IMR-90 (cell line): ENCODE measurements around the gene VOPP1. TPM values are rescaled to one million over a fixed set of nuclear protein-coding genes. Genes with fewer than 3 reads are reported as not detected.

Source experiments
- ATAC-seq: fragments of 200-7000 bp; cut with Tn5 transposase; 2 replicates; pipeline ENCODE4 v1.9.1; 2020; ENCODE audit warnings: low read depth, mild to moderate bottlenecking, moderate library complexity
- BruUV-seq: library from RNA; stranded (reverse); fragments of 400-500 nt; replicated peaks from 2 replicates; lab custom pipeline; 2021; lab: Mats Ljungman, UMichigan
- CTCF ChIA-PET: fragments of 300-600 bp; formaldehyde crosslinking; extraction: SDS; loops from one replicate; lab custom pipeline; 2021; ENCODE audit warnings: antibody characterized with exemption; lab: Yijun Ruan, JAX
- POLR2A ChIA-PET: fragments of 300-600 bp; sonication (Branson Sonifier 250); formaldehyde crosslinking; loops from one replicate; lab custom pipeline; 2022; ENCODE audit warnings: antibody characterized with exemption; ENCODE audit not compliant: unreplicated experiment; lab: Charles Lee
- DNase-seq: peaks from one replicate; pipeline ENCODE4 v3.0.0; 2013
- H2AFZ ChIP-seq: replicated peaks from 2 replicates; pipeline ENCODE3; 2013; ENCODE audit warnings: low read length, mild to moderate bottlenecking; ENCODE audit not compliant: poor library complexity
- H2AK5ac ChIP-seq: 2 replicates; pipeline ENCODE4 v1.6.1; 2013; ENCODE audit warnings: low read depth, low read length, inconsistent platforms
- H2AK9ac ChIP-seq: replicated peaks from 2 replicates; pipeline ENCODE3; 2013; ENCODE audit warnings: mild to moderate bottlenecking, low read depth, low read length, moderate library complexity; ENCODE audit not compliant: poor library complexity
- H2BK120ac ChIP-seq: 2 replicates; pipeline ENCODE4 v1.6.1; 2013; ENCODE audit warnings: low read depth, low read length, inconsistent platforms
- H2BK15ac ChIP-seq: 3 replicates; pipeline ENCODE4 v1.6.1; 2013; ENCODE audit warnings: low read depth, low read length, inconsistent platforms
- H2BK20ac ChIP-seq: 2 replicates; pipeline ENCODE4 v1.6.1; 2013; ENCODE audit warnings: low read depth, mild to moderate bottlenecking, inconsistent platforms, low read length, moderate library complexity
- H2BK5ac ChIP-seq: 2 replicates; pipeline ENCODE4 v1.6.1; 2013; ENCODE audit warnings: mild to moderate bottlenecking, low read depth, low read length, inconsistent platforms; ENCODE audit not compliant: poor library complexity, severe bottlenecking
- H3K14ac ChIP-seq: replicated peaks from 2 replicates; pipeline ENCODE4 v1.6.1; 2013; ENCODE audit warnings: low read depth, low read length, inconsistent platforms
- H3K18ac ChIP-seq: 2 replicates; pipeline ENCODE4 v1.6.1; 2013; ENCODE audit warnings: low read depth, low read length, control low read depth
- H3K23ac ChIP-seq: 2 replicates; pipeline ENCODE4 v1.6.1; 2013; ENCODE audit warnings: low read depth, low read length, inconsistent platforms
- H3K27ac ChIP-seq: 2 replicates; pipeline ENCODE4 v1.5.1; 2013; ENCODE audit warnings: mild to moderate bottlenecking, control low read depth, low read length; ENCODE audit not compliant: insufficient read depth
- H3K27me3 ChIP-seq: 2 replicates; pipeline ENCODE4 v1.6.1; 2013; ENCODE audit warnings: low read length; ENCODE audit not compliant: control insufficient read depth, insufficient read depth
- H3K36me3 ChIP-seq: 2 replicates; pipeline ENCODE4 v1.6.1; 2013; ENCODE audit warnings: low read length, mixed read lengths; ENCODE audit not compliant: control insufficient read depth, insufficient read depth
- H3K4ac ChIP-seq: 2 replicates; pipeline ENCODE4 v1.6.1; 2013; ENCODE audit warnings: low read depth, low read length, inconsistent platforms
- H3K4me1 ChIP-seq: 2 replicates; pipeline ENCODE4 v1.6.1; 2013; ENCODE audit warnings: low read length, mixed read lengths; ENCODE audit not compliant: control insufficient read depth, insufficient read depth
- H3K4me2 ChIP-seq: 2 replicates; pipeline ENCODE4 v1.6.1; 2013; ENCODE audit warnings: low read depth, mild to moderate bottlenecking, control low read depth, low read length, moderate library complexity
- H3K4me3 ChIP-seq: 2 replicates; pipeline ENCODE4 v1.5.1; 2013; ENCODE audit warnings: low read depth, mild to moderate bottlenecking, control low read depth, low read length, moderate library complexity; ENCODE audit not compliant: insufficient read depth
- H3K56ac ChIP-seq: 2 replicates; pipeline ENCODE4 v1.6.1; 2013; ENCODE audit warnings: low read length, inconsistent platforms; ENCODE audit not compliant: insufficient read depth; ENCODE audit errors: extremely low read depth
- H3K79me1 ChIP-seq, 2 experiments: 2 replicates each; pipeline ENCODE4 v1.6.1; 2013; ENCODE audit warnings: low read length in 2 of 2, inconsistent platforms in 1 of 2, low read depth in 1 of 2
- H3K9ac ChIP-seq: 2 replicates; pipeline ENCODE4 v1.6.1; 2013; ENCODE audit warnings: low read depth, low read length, control low read depth
- H3K9me1 ChIP-seq: 2 replicates; pipeline ENCODE4 v1.6.1; 2013; ENCODE audit warnings: low read length, inconsistent platforms; ENCODE audit not compliant: insufficient read depth
- H3K9me3 ChIP-seq: 2 replicates; pipeline ENCODE4 v1.6.1; 2013; ENCODE audit warnings: low read length; ENCODE audit not compliant: control insufficient read depth, insufficient read depth
- H4K20me1 ChIP-seq: 2 replicates; pipeline ENCODE4 v1.6.1; 2013; ENCODE audit warnings: low read length, inconsistent platforms; ENCODE audit not compliant: insufficient read depth
- H4K5ac ChIP-seq: 2 replicates; pipeline ENCODE4 v1.6.1; 2013; ENCODE audit warnings: mild to moderate bottlenecking, low read depth, low read length, control low read depth
- H4K8ac ChIP-seq, 2 experiments: 2 replicates each; pipeline ENCODE4 v1.6.1; 2013; ENCODE audit warnings: low read depth in 2 of 2, low read length in 2 of 2, control low read depth in 1 of 2, inconsistent platforms in 1 of 2
- H4K91ac ChIP-seq: 2 replicates; pipeline ENCODE4 v1.6.1; 2013; ENCODE audit warnings: low read depth, low read length, inconsistent platforms; ENCODE audit not compliant: insufficient read depth
- FOS ChIP-seq: fragments of 150-350 bp; IDR thresholded peaks from 2 replicates; pipeline ENCODE4 v1.6.1; 2016; ENCODE audit warnings: low read depth, low read length
- MAZ ChIP-seq: IDR thresholded peaks from 2 replicates; pipeline ENCODE4 v1.6.1; 2012; ENCODE audit warnings: low read depth, mild to moderate bottlenecking, low read length, improper control_type of control experiment, moderate library complexity, borderline replicate concordance
- MXI1 ChIP-seq: IDR thresholded peaks from 2 replicates; pipeline ENCODE4 v1.6.1; 2012; ENCODE audit warnings: low read depth, mild to moderate bottlenecking, low read length, moderate library complexity, borderline replicate concordance
- RCOR1 ChIP-seq: IDR thresholded peaks from 2 replicates; pipeline ENCODE4 v1.6.1; 2012; ENCODE audit warnings: mild to moderate bottlenecking, low read length, improper control_type of control experiment; ENCODE audit not compliant: insufficient replicate concordance
- USF2 ChIP-seq: fragments of 150-350 bp; IDR thresholded peaks from 2 replicates; pipeline ENCODE4 v1.6.1; 2017; ENCODE audit warnings: mild to moderate bottlenecking, antibody characterized with exemption, low read length, low read depth
- WGBS, 2 experiments: methylation state at CpG; one replicate each; pipeline versions ENCODE4 v1.1.5 to v1.1.7; 2013; ENCODE audit warnings: missing lambda C conversion rate in 2 of 2; ENCODE audit not compliant: insufficient read length in 1 of 2; ENCODE audit errors: extremely low coverage in 2 of 2; 5-methylcytosine and 5-hydroxymethylcytosine counted together
- dilution Hi-C: fragments of 300-500 bp; cut with HindIII; formaldehyde crosslinking; loops from one replicate; pipeline ENCODE4 v1.14.3; 2018; ENCODE audit warnings: low sequenced_read_pairs; ENCODE audit not compliant: unreplicated experiment
- in situ Hi-C: fragments of 300-500 bp; cut with MboI; formaldehyde crosslinking; loops from 3 replicates; pipeline ENCODE4 v1.14.3; 2019; ENCODE audit warnings: low sequenced_read_pairs, inconsistent platforms, mixed read lengths
- intact Hi-C: fragments of 100-400 bp; cut with micrococcal nuclease; formaldehyde crosslinking; loops from 2 replicates; pipeline ENCODE4 v1.10.0; 2022
- polyA plus RNA-seq, 3 experiments: library from polyadenylated mRNA; depleted of rRNA; stranded (reverse); fragments of >200 nt; gene quantifications; 2 replicates each; pipeline ENCODE4 v1.2.3, GENCODE V29; 2012; ENCODE audit warnings: low replicate concordance in 1 of 3
- total RNA-seq: library from RNA; depleted of rRNA; stranded (reverse); fragments of >200 nt; gene quantifications from 2 replicates; pipeline ENCODE4 v1.2.3, GENCODE V29; 2012
- TF ChIP-seq, protein P1 (sequence below): conservative IDR thresholded peaks from 2 replicates; pipeline ENCODE4 v1.5.1; 2012; ENCODE audit warnings: mild to moderate bottlenecking, low read depth, low read length, improper control_type of control experiment

The VOPP1 gene
- total and polyA plus RNA-seq, 2 of the 4 experiments (the other 2 are of a cell fraction) = 60.2 to 94.5 TPM

- Histone ChIP-seq H4K20me1 (peaks cover 24% of the 10 kb centered on the region), H2AK9ac (no peak overlapping the region), H3K27ac (no peak overlapping the region), H3K9me1 (peaks cover 10% of the 10 kb centered on the region; the same call in 1 of the 2 replicates), H3K18ac (no peak overlapping the region), H2AFZ (peak overlapping the region; percentile 24), H3K9me3 (no peaks in the 10 kb centered on the region), H3K4ac (no peak overlapping the region), H4K8ac (no peak overlapping the region), H3K23ac (no peak overlapping the region), H4K5ac (no peak overlapping the region), H4K91ac (no peak overlapping the region), H3K27me3 (no peaks in the 10 kb centered on the region), H2BK15ac (no peak overlapping the region), H3K36me3 (peaks cover 18% of the 10 kb centered on the region), H3K4me1 (peaks cover 3% of the 10 kb centered on the region), H2AK5ac (no peak overlapping the region), H3K14ac (no peak overlapping the region), H3K56ac (no peak overlapping the region), H2BK5ac (no peak overlapping the region), H3K4me2 (no peak overlapping the region), H3K79me1 (peaks cover 38 to 88% of the 10 kb centered on the region in 2 experiments), H2BK120ac (no peak overlapping the region), H2BK20ac (no peak overlapping the region), H3K9ac (no peak overlapping the region), H3K4me3 (no peak overlapping the region)
- 92% methylated on average over 8 of the region's 12 CpGs; no CpG with 5 or more reads in 1 of the 2 experiments for WGBS, 2 experiments
- no peak for TF ChIP-seq FOS
- TF ChIP-seq MAZ = no peak
- TF ChIP-seq MXI1 = no peak
- no peak for TF ChIP-seq USF2
- TF ChIP-seq RCOR1 = no peak
- TF ChIP-seq, protein P1, sequence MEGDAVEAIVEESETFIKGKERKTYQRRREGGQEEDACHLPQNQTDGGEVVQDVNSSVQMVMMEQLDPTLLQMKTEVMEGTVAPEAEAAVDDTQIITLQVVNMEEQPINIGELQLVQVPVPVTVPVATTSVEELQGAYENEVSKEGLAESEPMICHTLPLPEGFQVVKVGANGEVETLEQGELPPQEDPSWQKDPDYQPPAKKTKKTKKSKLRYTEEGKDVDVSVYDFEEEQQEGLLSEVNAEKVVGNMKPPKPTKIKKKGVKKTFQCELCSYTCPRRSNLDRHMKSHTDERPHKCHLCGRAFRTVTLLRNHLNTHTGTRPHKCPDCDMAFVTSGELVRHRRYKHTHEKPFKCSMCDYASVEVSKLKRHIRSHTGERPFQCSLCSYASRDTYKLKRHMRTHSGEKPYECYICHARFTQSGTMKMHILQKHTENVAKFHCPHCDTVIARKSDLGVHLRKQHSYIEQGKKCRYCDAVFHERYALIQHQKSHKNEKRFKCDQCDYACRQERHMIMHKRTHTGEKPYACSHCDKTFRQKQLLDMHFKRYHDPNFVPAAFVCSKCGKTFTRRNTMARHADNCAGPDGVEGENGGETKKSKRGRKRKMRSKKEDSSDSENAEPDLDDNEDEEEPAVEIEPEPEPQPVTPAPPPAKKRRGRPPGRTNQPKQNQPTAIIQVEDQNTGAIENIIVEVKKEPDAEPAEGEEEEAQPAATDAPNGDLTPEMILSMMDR = no peak
- no peak for DNase-seq
- no peak for ATAC-seq
- ChIA-PET CTCF (no interaction called here), POLR2A (no interaction called here)
- no TSS peak for BruUV-seq
- dilution Hi-C loops (no loop called here), in situ Hi-C loops (no loop called here), intact Hi-C loops (no loop called here)
Observed at GRCh38 chr7:55499591-55499990, 72.7 kb downstream of the VOPP1 start.
